Activated CD4-positive, alpha-beta T cell treated with anti-CD3 and anti-CD28 coated beads, Interleukin-2, amount 50 U/mL, for 4 hours (primary cell): ENCODE results near the gene PRPF4.
"Not testable (repeated sequence)": the region's sequence is repeated elsewhere in the genome, so short reads cannot be mapped to it uniquely, and the experiment has no call there.

ENCODE experiments used
- DNase-seq, 2 experiments: peaks; one replicate each; pipeline ENCODE4 v3.0.0-alpha.2; 2020

Gene PRPF4

GRCh38 chr9:113275157-113276131 lies at the start of gene PRPF4, which contains the start of gene CDC26:
TSS of gene PRPF4 (plus strand) at chr9:113275658. CDS start at chr9:113275744, 86 bp downstream.
TSS of gene CDC26 (minus strand) at chr9:113275572. CDS start at chr9:113272507, 3,065 bp downstream.
- peak; percentile 94 to 96 for DNase-seq

DNA sequence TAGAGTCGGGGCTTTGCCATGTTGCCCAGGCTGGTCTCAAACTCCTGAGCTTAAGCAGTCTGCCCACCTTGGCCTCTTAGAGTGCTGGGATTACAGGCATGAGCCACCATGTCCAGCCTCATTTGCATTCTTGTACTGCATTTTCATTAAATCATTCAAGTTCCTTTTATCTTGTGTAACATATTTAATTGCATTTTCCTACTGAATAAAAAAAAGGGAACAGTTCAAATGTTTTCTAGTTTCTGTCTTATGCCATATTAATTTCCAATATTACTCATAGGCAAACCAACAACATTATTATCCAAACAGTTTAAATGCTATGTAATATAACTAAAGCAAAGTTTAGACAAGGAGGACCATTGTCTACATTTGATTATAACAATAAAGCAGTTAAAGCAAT lies 48.0 kb upstream of the PRPF4 start:
- DNase-seq, result no peak

DNA sequence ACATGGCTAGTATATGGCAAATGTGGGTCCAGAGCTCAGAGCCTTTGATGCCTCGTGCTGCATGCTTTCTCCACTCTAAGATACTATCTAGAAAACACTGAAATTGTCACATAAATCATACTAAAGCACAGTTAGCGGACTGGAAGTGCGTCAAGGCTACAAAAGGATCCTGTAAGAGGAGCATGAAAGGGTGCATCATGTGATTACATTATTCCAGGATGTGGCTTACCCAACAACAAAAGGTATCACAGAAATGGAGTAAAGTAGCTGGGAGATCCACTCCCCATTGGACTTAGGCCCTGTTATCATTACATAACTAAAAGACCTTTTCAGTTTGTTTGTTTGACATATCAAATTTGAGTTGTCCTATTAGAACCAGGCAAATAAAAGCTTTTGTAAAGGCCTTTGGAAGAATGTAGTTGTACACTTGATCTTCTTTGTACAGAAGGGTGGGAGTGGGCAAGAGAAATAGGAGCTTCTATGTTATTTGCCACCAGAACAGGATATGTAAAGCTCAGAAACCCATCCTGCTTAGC lies 47.3 kb upstream of the PRPF4 start:
- no peak for DNase-seq

GRCh38 chr9:113231701-113232100 lies 43.8 kb upstream of the PRPF4 start:
- no peak for DNase-seq

DNA sequence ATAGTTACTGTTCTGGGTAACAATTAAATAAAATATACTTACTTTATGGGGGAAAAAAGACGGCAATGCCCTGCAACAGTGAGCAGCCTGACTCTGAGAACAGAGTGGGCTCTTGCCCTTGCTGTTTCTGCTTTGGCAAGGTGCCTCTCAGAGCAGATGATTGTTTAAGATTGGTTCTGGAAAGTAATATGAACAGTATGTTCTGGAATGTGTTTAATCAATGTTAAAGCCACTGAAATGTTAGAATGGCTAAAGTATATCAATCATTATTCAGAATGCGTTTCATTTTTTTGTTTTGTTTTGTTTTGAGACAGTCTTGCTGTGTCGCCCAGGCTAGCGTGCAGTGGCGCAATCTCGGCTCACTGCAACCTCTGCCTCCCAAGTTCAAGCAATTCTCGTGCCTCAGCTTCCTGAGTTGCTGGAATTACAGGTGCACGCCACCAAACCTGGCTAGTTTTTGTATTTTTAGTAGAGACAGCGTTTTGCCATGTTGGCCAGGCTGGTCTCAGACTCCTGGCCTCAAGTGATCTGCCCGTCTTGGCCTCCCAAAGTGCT lies 39.7 kb upstream of the PRPF4 start:
- DNase-seq, result not testable (repeated sequence)

- DNase-seq, result no peak
Measured at GRCh38 chr9:113237026-113237425, 38.4 kb upstream of the PRPF4 start.

DNA sequence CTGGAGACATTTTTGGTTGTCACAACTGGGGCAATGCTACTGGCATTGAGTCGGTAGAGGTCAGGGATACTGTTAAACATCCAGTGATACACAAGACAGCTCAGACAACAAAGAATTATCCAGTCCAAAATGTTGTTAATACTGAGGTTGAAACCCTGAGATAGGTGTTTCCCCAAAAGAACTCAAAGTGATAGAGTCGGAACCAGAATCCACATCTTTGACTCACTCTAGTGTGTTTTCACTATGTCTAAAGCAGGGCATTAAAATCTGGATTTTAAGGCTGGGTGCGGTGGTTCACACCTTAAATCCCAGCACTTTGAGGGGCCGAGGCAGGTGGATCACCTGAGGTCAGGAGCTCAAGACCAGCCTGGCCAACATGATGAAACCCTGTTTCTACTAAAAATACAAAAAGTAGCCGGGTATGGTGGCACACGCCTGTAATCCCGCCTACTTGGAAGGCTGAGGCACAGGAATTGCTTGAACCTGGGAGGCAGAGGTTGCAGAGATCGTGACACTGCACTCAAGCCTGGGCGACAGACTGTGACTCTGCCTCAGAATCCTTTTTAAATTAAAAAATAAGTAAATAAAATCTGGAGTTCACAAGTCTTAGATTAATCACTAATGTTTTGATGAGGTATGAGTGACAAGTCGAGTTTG lies 37.1 kb upstream of the PRPF4 start:
- DNase-seq, result no peak

GRCh38 chr9:113238859-113239232 lies 36.6 kb upstream of the PRPF4 start:
- no peak for DNase-seq

DNA sequence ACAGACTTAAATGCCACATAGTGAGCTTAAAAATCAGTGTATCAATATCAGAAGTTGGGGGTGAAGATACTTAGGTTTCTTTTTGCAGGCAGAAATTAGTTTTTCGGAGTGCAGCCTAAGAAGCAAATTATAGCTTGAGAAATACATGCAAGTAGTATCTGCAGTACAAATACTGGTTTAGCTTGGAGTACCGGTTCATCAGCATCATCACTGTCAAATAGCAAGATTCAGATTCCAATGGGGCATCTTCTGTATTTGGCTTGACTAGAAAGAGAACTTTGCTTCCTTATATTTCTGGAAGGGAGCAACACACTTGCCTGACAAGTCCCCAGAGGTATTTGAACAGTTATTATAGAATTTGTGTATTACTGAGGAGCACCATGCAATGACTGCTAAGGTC lies 34.3 kb upstream of the PRPF4 start:
- no peak for DNase-seq

DNA sequence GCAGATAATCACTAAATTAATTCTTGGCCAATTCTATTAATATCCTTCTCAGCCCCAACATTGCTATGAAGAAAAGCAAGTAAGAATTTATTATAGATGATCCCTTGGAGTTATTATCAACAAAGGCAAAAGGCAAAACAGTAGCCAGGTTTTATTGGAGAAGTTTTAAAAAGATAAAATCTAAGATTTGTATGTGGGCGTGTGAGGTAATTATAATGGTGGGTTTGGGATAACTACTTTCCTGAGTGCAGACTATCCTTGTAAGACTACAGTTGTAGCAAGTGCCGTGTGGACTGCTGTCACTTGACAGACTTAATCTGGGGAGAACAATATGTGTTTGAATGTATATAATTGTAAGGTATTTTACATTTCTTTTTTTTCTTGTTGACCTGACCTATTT lies 30.9 kb upstream of the PRPF4 start:
- no peak for DNase-seq

- no peak for DNase-seq
Measured at GRCh38 chr9:113245894-113246293, 29.6 kb upstream of the PRPF4 start.

DNA sequence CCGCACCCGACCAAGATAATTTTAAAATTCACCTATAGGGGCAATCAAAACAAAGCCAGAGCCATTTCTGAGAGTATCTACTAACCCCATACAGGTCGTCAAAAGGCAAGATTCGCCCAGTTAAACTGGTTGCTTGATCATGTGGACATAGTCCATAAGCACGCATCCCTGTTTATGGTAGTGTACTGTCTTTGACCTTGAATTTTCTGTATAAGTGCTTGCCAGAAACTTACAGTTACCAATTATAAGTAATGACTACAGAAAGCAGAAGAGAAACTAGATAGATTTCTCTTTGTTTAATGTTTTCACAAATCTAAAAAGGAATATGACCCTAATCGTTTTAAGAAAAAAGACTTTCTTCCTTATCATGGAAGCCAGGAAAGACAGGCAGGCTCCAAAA lies 28.5 kb upstream of the PRPF4 start:
- no peak for DNase-seq

- no peak for DNase-seq
Measured at GRCh38 chr9:113247640-113248039, 27.8 kb upstream of the PRPF4 start.

DNA sequence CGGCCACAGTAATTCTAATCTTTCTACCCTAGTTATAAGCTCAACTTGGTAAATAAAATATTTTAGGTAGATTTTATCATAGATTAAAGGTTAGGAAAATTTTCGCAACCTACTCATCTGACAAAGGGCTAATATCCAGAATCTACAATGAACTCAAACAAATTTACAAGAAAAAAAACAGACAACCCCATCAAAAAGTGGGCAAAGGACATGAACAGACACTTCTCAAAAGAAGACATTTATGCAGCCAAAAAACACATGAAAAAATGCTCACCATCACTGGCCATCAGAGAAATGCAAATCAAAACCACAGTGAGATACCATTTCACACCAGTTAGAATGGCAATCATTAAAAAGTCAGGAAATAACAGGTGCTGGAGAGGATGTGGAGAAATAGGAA lies 25.8 kb upstream of the PRPF4 start:
- DNase-seq, result not testable (repeated sequence)

DNA sequence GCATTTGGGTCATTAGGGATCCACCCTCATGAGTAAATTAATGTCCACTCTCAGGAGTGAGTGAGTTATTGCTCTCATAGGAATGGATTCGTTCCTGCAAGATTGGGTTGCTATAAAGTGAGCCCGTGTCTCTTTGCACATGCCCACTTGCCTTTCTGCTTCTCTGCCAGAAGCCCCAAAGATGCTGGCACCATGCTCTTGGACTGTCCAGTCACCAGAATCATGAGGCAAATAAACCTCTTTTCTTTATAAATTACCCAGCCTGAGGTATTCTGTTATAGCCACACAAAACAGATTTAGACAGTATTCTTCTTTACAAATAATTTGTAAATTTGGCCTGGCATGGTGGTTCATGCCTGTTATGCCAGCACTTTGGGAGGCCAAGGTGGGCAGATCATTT lies 24.7 kb upstream of the PRPF4 start:
- no peak for DNase-seq

- no peak for DNase-seq
Measured at GRCh38 chr9:113254991-113255390, 20.5 kb upstream of the PRPF4 start.

GRCh38 chr9:113255438-113255837 lies 20.0 kb upstream of the PRPF4 start:
- no peak for DNase-seq

- no peak for DNase-seq
Measured at GRCh38 chr9:113257863-113258262, 17.6 kb upstream of the PRPF4 start.

- DNase-seq, result no peak
Measured at GRCh38 chr9:113258282-113258681, 17.2 kb upstream of the PRPF4 start.

GRCh38 chr9:113261917-113262671 lies 13.4 kb upstream of the PRPF4 start:
- no peak for DNase-seq

- no peak for DNase-seq
Measured at GRCh38 chr9:113266174-113266573, 9.3 kb upstream of the PRPF4 start.

DNA sequence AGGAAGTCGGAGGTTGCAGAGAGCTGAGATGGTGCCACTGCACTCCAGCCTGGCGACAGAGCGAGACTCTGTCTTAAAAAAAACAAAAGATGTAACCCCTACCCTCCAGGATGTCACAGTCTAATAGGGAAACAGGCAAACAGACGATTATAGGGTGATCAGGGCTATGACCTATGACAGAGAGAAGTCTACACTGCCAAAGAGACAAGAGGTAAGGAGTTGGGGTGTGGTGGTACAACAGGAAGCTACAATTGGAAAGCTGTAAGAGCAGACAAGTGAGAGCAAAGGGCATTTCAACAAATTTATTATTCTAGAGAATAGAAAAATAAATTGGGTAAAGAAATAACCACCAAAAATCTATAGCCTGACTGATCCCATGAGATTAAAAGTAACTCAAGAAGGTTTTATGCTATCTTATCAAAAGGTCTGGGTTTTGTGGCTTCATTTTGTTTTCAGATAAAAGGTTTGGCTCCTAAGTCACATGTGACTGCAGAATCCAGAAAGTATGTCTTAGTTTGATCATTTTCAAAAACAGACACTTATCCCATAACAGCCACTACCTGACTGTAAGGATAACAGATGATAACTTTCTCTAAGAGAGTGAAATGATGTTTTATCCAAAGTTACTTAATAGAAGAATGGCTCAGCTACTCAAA lies 7.4 kb upstream of the PRPF4 start:
- DNase-seq, result no peak
